NCI-H524 (cell line): Measurements from ENCODE around the gene PSG2.
"Not testable (repeated sequence)": the region's sequence is repeated elsewhere in the genome, so short reads cannot be mapped to it uniquely, and the experiment has no call there.

Experiments used
- DNase-seq, 2 experiments: peaks; one replicate each; lab custom pipeline; 2025; lab: John Stamatoyannopoulos, UW

The PSG2 gene

DNA sequence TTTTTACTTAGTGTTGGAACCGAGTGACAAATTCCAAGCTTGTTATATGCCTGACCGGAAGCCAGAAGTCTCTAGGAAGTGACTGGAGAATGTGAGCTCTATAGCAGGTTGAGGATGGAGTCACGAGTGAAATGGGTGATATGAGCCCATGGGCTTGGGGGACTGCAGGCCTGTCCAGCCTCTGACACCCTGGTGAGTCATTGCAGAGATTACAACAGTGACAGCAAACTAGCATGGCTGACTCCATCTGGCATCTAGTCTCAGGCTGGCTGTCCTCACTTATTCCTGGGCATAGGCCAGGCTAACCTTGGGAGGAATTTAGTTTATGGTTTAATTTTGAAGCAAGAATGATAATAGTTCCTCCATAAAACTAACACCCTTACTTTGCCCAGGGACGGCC lies 4.6 kb downstream of the PSG2 start:
- not testable (repeated sequence) for DNase-seq

GRCh38 chr19:43062418-43062817 lies 20.1 kb downstream of the PSG2 start:
- DNase-seq = not testable (repeated sequence)

- DNase-seq = not testable (repeated sequence)
These were observed 21.2 kb downstream of the PSG2 start for GRCh38 chr19:43061326-43061725.

DNA sequence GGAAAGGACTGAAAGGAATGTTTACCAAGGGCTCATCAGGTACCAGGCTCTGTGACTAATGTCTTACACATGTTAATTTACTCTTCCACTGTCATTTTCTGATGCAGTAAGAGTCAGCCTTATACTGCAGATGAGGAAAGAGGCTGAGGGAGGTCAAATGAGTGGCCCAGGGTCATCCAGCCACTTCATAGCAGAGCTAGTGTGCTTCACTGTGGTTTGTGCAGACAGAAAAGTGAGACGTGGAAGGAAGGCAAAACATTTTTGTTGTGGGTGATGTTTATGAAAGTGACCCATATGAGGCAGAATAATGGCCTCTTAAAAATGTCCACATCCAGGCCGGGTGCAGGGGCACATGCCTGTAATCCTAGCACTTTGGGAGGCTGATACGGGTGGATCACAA lies 22.2 kb downstream of the PSG2 start:
- not testable (repeated sequence) for DNase-seq

GRCh38 chr19:43059482-43059881 lies 23.0 kb downstream of the PSG2 start:
- not testable (repeated sequence) for DNase-seq

GRCh38 chr19:43058440-43058839 lies 24.1 kb downstream of the PSG2 start:
- DNase-seq = not testable (repeated sequence)

- not testable (repeated sequence) for DNase-seq
These were observed 34.5 kb downstream of the PSG2 start for GRCh38 chr19:43047966-43048365.

- not testable (repeated sequence) for DNase-seq
These were observed 35.9 kb downstream of the PSG2 start for GRCh38 chr19:43046578-43046977.

DNA sequence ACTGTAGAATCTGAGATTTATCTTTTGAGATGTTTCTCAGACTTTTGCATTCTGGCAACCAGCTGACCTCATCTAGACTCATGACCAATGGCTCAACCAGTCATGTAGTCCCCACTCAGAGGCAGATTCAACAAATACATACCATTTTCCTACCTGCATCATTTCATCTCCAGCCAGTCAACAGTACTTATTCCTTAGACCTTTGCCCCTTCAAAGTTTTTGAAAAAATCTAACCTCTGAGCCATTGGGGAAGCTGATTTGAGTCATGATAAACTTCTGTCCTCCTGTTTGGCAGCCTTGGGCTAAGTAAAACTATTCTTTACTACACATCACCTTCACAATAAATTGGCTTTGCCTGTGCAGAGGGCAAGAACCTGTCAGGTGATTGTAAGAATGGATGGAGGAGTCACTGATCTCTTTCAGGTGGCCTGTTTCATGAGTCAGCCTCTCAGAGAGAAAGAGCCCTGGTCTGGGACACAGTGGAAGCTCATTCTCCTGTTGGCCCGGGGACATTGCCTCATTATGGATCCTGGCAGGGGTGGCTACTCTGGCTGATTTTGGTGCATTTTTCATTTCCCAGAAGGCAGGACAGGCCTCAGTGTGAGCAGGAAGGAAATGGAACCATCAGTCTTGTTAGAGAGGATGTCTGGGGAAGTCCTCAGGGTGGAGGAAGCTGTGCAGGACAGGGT lies 38.9 kb downstream of the PSG2 start:
- DNase-seq = not testable (repeated sequence)

- not testable (repeated sequence) for DNase-seq
These were observed 50.9 kb downstream of the PSG2 start for GRCh38 chr19:43031645-43032044.

GRCh38 chr19:43028866-43029265 lies 53.6 kb downstream of the PSG2 start:
- no peak for DNase-seq

GRCh38 chr19:43027985-43028384 lies 54.5 kb downstream of the PSG2 start:
- DNase-seq = not testable (repeated sequence)

- DNase-seq = not testable (repeated sequence)
These were observed 55.4 kb downstream of the PSG2 start for GRCh38 chr19:43027061-43027460.

- DNase-seq = not testable (repeated sequence)
These were observed 56.1 kb downstream of the PSG2 start, which contains the start of gene PSG11 for GRCh38 chr19:43026369-43026768. TSS of gene PSG11 (minus strand) at chr19:43026469. CDS start at chr19:43026372, 97 bp downstream.

DNA sequence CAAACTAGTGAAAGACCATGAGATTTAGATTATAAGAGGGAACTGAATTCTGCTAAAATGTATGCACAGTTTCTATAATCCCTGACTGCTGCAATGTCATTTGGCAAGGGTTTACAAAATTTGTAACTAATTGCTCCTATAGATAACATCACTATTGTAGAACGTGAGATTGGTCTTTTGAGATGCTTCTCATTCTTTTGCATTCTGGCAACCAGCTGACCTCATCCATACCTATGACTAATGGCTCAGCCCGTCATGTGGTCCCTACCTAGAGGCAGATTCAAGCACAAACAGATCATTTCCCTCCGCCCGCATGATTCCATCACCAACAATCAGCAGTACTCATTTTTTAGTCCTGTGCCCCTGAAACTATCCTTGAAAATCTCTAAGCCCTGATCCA lies 60.4 kb downstream of the PSG2 start:
- not testable (repeated sequence) for DNase-seq

DNA sequence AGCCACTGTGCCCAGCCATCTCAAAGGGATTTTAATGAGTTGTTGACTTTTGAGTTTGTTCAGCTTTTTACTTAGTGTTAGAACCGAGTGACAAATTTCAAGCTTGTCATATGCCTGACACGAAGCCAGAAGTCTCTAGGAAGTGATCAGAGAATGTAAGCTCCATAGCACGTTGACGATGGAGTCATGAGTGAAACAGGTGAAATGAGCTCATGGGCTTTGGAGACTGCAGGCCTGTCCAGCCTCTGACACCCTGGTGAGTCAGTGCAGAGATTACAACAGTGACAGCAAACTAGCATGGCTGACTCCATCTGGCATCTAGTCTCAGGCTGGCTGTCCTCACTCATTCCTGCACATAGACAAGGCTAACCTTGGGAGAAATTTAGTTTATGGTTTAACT lies 60.9 kb downstream of the PSG2 start:
- DNase-seq = not testable (repeated sequence)

DNA sequence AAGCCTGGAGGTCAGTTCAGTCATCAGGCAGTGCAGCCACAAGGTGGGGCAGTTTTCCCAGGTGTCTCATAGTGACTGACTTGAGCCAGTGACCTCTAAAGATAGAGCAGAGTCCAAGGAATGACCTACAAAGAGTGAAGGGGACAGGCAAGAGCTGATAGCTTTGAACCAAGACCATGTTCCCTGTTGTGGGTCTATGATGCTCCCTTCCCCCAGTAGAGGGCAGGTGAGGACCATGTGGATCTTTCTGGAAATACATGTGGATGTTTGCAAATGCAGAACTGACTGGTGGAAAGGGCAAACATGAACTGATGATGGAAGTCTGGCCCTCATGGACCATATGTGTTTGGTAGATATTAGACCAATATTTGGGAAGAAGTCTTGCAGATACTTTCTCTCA lies 62.9 kb downstream of the PSG2 start:
- DNase-seq = not testable (repeated sequence)
